Heart left ventricle (tissue), 16 donors: Measurements from ENCODE around the gene DCTN5. TPM values are rescaled to one million over a fixed set of nuclear protein-coding genes. Genes with fewer than 3 reads are reported as not detected.

ENCODE experiments used
- ATAC-seq, 4 donors: fragments of 200-7000 bp; cut with Tn5 transposase; one replicate each; pipeline ENCODE4 v1.9.1; 2020 to 2022; ENCODE audit warnings: moderate library complexity in 4 of 4, mild to moderate bottlenecking in 3 of 4, moderate number of reproducible peaks in 1 of 4
- DNase-seq, 5 donors: peaks; one replicate each; pipeline ENCODE4 v3.0.0-alpha.2; 2020
- H3K27ac ChIP-seq, 12 donors: fragments of 200-600 bp; sonication (generic) in 4 of 12; one replicate each; pipeline versions ENCODE4 v1.5.0 to v1.8.0; 2016 to 2022; ENCODE audit warnings: mild to moderate bottlenecking in 2 of 12
- H3K27me3 ChIP-seq, 9 donors: fragments of 200-600 bp; sonication (generic) in 2 of 9; one replicate each; pipeline versions ENCODE4 v1.5.1 to v1.8.0; 2016 to 2022; ENCODE audit warnings: mild to moderate bottlenecking in 3 of 9
- H3K36me3 ChIP-seq, 9 donors: fragments of 200-600 bp; sonication (generic) in 2 of 9; one replicate each; pipeline versions ENCODE4 v1.5.0 to v1.8.0; 2018 to 2022; ENCODE audit warnings: mild to moderate bottlenecking in 2 of 9
- H3K4me1 ChIP-seq, 12 donors: fragments of 200-600 bp; sonication (generic) in 4 of 12; one replicate each; pipeline versions ENCODE4 v1.5.0 to v1.8.0; 2016 to 2022; ENCODE audit warnings: mild to moderate bottlenecking in 3 of 12
- H3K4me3 ChIP-seq, 12 donors: fragments of 200-600 bp; sonication (generic) in 4 of 12; one replicate each; pipeline versions ENCODE4 v1.5.0 to v1.8.0; 2017 to 2022; ENCODE audit warnings: mild to moderate bottlenecking in 9 of 12, moderate library complexity in 4 of 12
- H3K9me3 ChIP-seq, 12 donors: fragments of 200-600 bp; sonication (generic) in 4 of 12; one replicate each; pipeline versions ENCODE4 v1.5.0 to v1.8.0; 2016 to 2022; ENCODE audit warnings: mild to moderate bottlenecking in 1 of 12
- CTCF ChIP-seq, 12 donors: fragments of 200-600 bp; sonication (generic) in 4 of 12; IDR thresholded peaks; one replicate each; pipeline versions ENCODE4 v1.5.0 to v1.8.0; 2018 to 2022; ENCODE audit warnings: antibody characterized with exemption in 12 of 12, mild to moderate bottlenecking in 5 of 12
- POLR2A ChIP-seq, 2 donors: fragments of 450-650 bp; IDR thresholded peaks; one replicate each; pipeline ENCODE4 v1.6.1; 2017; ENCODE audit warnings: antibody characterized with exemption in 2 of 2, mild to moderate bottlenecking in 2 of 2, moderate library complexity in 2 of 2
- WGBS, 4 donors: extraction: QIAGEN DNeasy Blood & Tissue Kit in 2 of 4; methylation state at CpG; one replicate each; pipeline versions ENCODE4 v1.1.5 to v1.1.7; 2013 to 2018; 5-methylcytosine and 5-hydroxymethylcytosine counted together
- intact Hi-C, 10 donors: fragments of 100-400 bp; cut with DNase I; formaldehyde crosslinking; loops; one replicate each; pipeline versions ENCODE4 v1.11.1 to v1.14.2; 2022
- polyA plus RNA-seq, 2 donors: library from polyadenylated mRNA; stranded (reverse); fragments of 200-250 nt; gene quantifications; one replicate each; pipeline ENCODE4 v1.2.3, GENCODE V29; 2013
- total RNA-seq, 9 donors: library from RNA; depleted of rRNA in 2 of 9; stranded (reverse); fragments of >200 nt in 2 of 9; fragmentation: NEBNext Ultra II Directional in 3 of 9; extraction: Animal tissue kit (Norgen Biotek cat#: 25700) in 3 of 9; gene quantifications; one replicate each; pipeline versions ENCODE4 v1.1.0 to v1.2.4, GENCODE V29; 2016 to 2023
- donor health status: ischemic (EF 13 %, LVEDD 7.1; RV severe dilation, severe dysfunction).
- donor health status: healthy with polysubstance abuse.
- donor health status: DM: no; HTN: yes; CAD: no.
- donor health status: DM: no; HTN: no; CAD: no.
- donor health status: ischemic (EF 25% LVEDD 6.9; RV normal size, moderate dysfunction).
- donor health status: ischemic (EF 25% LVEDD 5.7; RV mildly dilated, moderate dysfunction).
- donor health status: healthy.
- donor health status: DM: yes; HTN: yes; CAD: no.
- donor health status: ischemic (EF 35%, LVEDD 5.7; RV mildly dilated, moderate dysfunction).
- donor health status: nonischemic (EF 11% LVEDD 7.7; RV severe dilation, severe dysfunction).
- donor health status: DM: yes; HTN: yes; CAD: no.
- donor health status: PGD.
- donor health status: ischemic (EF 29% LVEDD 5.4; RV normal size, mild dysfunction).
- donor health status: nonischemic (EF 23%, LVEDD 6.1; RV moderate dilation, normal function).

Gene DCTN5
- total and polyA plus RNA-seq, 11 donors, result 7.4 to 56.0 (median 38.4) TPM

- Histone ChIP-seq H3K27ac (no peak overlapping the region), H3K9me3 (peaks cover 0 to 9% (median 2%) of the 10 kb centered on the region in 12 donors), H3K4me3 (no peak overlapping the region), H3K4me1 (no peaks in the 10 kb centered on the region), H3K36me3 (no peaks in the 10 kb centered on the region), H3K27me3 (peaks cover 0 to 27% (median 0%) of the 10 kb centered on the region in 9 donors)
- intact Hi-C loops, result no loop called here
- DNase-seq, result no peak
- TF ChIP-seq POLR2A (IDR thresholded peaks at IDR 0.05), result no peak
- no peak for TF ChIP-seq CTCF (IDR thresholded peaks at IDR 0.05)
- no peak for ATAC-seq
- 66 to 77% (median 72%) methylated on average over 6 to 8 of the region's 8 CpGs for WGBS, 4 donors
These were observed 59.8 kb downstream of the DCTN5 start for GRCh38 chr16:23701045-23701444.

- intact Hi-C loops, result no loop called here
- H3K4me3 ChIP-seq, result no peak overlapping the region
- DNase-seq (no peak), ATAC-seq (no peak)
- no peak for TF ChIP-seq POLR2A (IDR thresholded peaks at IDR 0.05)
- H3K4me1 ChIP-seq, result no peaks in the 10 kb centered on the region
- peaks cover 0 to 27% (median 3%) of the 10 kb centered on the region in 9 donors for H3K27me3 ChIP-seq
- 51 to 65% (median 58%) methylated on average over 2 of the region's 2 CpGs for WGBS, 4 donors
- no peak overlapping the region for H3K27ac ChIP-seq
- H3K36me3 ChIP-seq, result no peaks in the 10 kb centered on the region
- H3K9me3 ChIP-seq, result peaks cover 0 to 9% (median 2%) of the 10 kb centered on the region in 12 donors
These were observed 61.7 kb downstream of the DCTN5 start for GRCh38 chr16:23702951-23703350.

- H3K27me3 ChIP-seq, result peaks cover 0 to 17% (median 3%) of the 10 kb centered on the region in 9 donors
- no peak for TF ChIP-seq CTCF (IDR thresholded peaks at IDR 0.05)
- WGBS, 4 donors, result 65 to 88% (median 86%) methylated on average over 5 to 22 of the region's 22 CpGs
- intact Hi-C loops, result no loop called here
- H3K9me3 ChIP-seq, result peaks cover 0 to 26% (median 8%) of the 10 kb centered on the region in 12 donors
- H3K36me3 ChIP-seq, result no peaks in the 10 kb centered on the region
- ATAC-seq (no peak), DNase-seq (no peak)
- no peak overlapping the region for H3K27ac ChIP-seq
- no peaks in the 10 kb centered on the region for H3K4me1 ChIP-seq
- no peak overlapping the region for H3K4me3 ChIP-seq
These were observed 63.7 kb downstream of the DCTN5 start for GRCh38 chr16:23704772-23705516.

GRCh38 chr16:23705517-23705902 is 64.2 kb downstream of the DCTN5 start:
- intact Hi-C loops, result no loop called here
- H3K27ac ChIP-seq, result no peak overlapping the region
- DNase-seq (no peak), ATAC-seq (no peak)
- H3K4me3 ChIP-seq, result no peak overlapping the region
- WGBS, 4 donors, result 69 to 88% (median 77%) methylated on average over 2 of the region's 2 CpGs
- no peaks in the 10 kb centered on the region for H3K4me1 ChIP-seq
- H3K9me3 ChIP-seq, result peaks cover 0 to 31% (median 9%) of the 10 kb centered on the region in 12 donors
- H3K36me3 ChIP-seq, result no peaks in the 10 kb centered on the region
- TF ChIP-seq POLR2A (IDR thresholded peaks at IDR 0.05) (no peak), CTCF (IDR thresholded peaks at IDR 0.05) (no peak)
- H3K27me3 ChIP-seq, result peaks cover 0 to 23% (median 3%) of the 10 kb centered on the region in 9 donors
